ENCODE data around the gene SNCA.

SNCA gene

DNA sequence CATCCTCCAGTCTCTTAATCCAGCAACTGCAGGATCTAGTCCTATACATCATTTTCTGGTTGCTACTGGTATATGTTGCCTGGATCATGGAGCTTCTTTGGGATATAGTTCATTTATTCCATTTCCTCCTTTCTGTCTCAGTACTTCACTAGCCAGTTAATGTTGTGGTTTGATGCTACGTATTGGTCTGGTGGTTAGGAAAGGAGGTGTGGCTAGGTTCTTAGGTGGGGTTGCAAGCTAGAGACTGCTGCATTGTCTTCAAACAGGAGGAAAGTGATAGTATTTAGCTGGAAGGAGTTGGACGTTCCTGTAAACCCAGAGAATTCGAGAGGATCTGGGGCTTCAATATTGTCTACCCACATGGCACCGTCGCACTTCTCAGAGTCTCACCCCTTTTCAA, 129.5 kb downstream of the SNCA start:
- Histone ChIP-seq H3F3A (ENCODE audit: insufficient read depth, low read length) (no peaks in the 10 kb centered on the region), H3K27ac (ENCODE audit: low read depth, low read length, poor library complexity, severe bottlenecking) (no peak overlapping the region), H3K9ac (ENCODE audit: low read length) (no peak overlapping the region), H3K4me3 (ENCODE audit: low read depth, low read length, poor library complexity, severe bottlenecking) (no peak overlapping the region), H3K36me3 (ENCODE audit: insufficient read depth, low read length) (no peaks in the 10 kb centered on the region), H4K20me1 (ENCODE audit: insufficient read depth, low read length) (no peaks in the 10 kb centered on the region), H3K79me2 (ENCODE audit: insufficient read depth, low read length) (no peaks in the 10 kb centered on the region), H3K4me2 (ENCODE audit: low read length) (no peak overlapping the region), H3K9me3 (ENCODE audit: low read length) (no peaks in the 10 kb centered on the region), H3K4me1 (ENCODE audit: insufficient read depth, low read length, severe bottlenecking) (no peaks in the 10 kb centered on the region), H2AFZ (ENCODE audit: low read length) (no peak overlapping the region), H3K27me3 (ENCODE audit: insufficient read depth, low read length) (no peaks in the 10 kb centered on the region), H3K9me2 (ENCODE audit: low read depth, low read length) (no peaks in the 10 kb centered on the region)
- TF ChIP-seq EZH2 (IDR thresholded peaks at IDR 0.05; ENCODE audit: borderline replicate concordance, low read length) = no peak
- TF ChIP-seq, protein P1, sequence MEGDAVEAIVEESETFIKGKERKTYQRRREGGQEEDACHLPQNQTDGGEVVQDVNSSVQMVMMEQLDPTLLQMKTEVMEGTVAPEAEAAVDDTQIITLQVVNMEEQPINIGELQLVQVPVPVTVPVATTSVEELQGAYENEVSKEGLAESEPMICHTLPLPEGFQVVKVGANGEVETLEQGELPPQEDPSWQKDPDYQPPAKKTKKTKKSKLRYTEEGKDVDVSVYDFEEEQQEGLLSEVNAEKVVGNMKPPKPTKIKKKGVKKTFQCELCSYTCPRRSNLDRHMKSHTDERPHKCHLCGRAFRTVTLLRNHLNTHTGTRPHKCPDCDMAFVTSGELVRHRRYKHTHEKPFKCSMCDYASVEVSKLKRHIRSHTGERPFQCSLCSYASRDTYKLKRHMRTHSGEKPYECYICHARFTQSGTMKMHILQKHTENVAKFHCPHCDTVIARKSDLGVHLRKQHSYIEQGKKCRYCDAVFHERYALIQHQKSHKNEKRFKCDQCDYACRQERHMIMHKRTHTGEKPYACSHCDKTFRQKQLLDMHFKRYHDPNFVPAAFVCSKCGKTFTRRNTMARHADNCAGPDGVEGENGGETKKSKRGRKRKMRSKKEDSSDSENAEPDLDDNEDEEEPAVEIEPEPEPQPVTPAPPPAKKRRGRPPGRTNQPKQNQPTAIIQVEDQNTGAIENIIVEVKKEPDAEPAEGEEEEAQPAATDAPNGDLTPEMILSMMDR (IDR thresholded peaks at IDR 0.05; ENCODE audit: low read length) = no peak

- no peaks in the 10 kb centered on the region for H4K20me1 ChIP-seq (ENCODE audit: insufficient read depth, low read length)
- H3K27ac ChIP-seq (ENCODE audit: low read depth, low read length, poor library complexity, severe bottlenecking) = no peak overlapping the region
- H3K9ac ChIP-seq (ENCODE audit: low read length) = no peak overlapping the region
- no peaks in the 10 kb centered on the region for H3K9me2 ChIP-seq (ENCODE audit: low read depth, low read length)
- H3K36me3 ChIP-seq (ENCODE audit: insufficient read depth, low read length) = no peaks in the 10 kb centered on the region
- H3K79me2 ChIP-seq (ENCODE audit: insufficient read depth, low read length) = no peaks in the 10 kb centered on the region
- no peak overlapping the region for H2AFZ ChIP-seq (ENCODE audit: low read length)
- H3K27me3 ChIP-seq (ENCODE audit: insufficient read depth, low read length) = no peaks in the 10 kb centered on the region
- TF ChIP-seq EZH2 (IDR thresholded peaks at IDR 0.05; ENCODE audit: borderline replicate concordance, low read length) = no peak
- TF ChIP-seq, protein P1 (IDR thresholded peaks at IDR 0.05; ENCODE audit: low read length) = no peak
- H3F3A ChIP-seq (ENCODE audit: insufficient read depth, low read length) = no peaks in the 10 kb centered on the region
- no peaks in the 10 kb centered on the region for H3K9me3 ChIP-seq (ENCODE audit: low read length)
- no peak overlapping the region for H3K4me2 ChIP-seq (ENCODE audit: low read length)
- H3K4me3 ChIP-seq (ENCODE audit: low read depth, low read length, poor library complexity, severe bottlenecking) = no peak overlapping the region
- H3K4me1 ChIP-seq (ENCODE audit: insufficient read depth, low read length, severe bottlenecking) = no peaks in the 10 kb centered on the region
These were observed 132.1 kb downstream of the SNCA start for GRCh38 chr4:89704651-89705395.

DNA sequence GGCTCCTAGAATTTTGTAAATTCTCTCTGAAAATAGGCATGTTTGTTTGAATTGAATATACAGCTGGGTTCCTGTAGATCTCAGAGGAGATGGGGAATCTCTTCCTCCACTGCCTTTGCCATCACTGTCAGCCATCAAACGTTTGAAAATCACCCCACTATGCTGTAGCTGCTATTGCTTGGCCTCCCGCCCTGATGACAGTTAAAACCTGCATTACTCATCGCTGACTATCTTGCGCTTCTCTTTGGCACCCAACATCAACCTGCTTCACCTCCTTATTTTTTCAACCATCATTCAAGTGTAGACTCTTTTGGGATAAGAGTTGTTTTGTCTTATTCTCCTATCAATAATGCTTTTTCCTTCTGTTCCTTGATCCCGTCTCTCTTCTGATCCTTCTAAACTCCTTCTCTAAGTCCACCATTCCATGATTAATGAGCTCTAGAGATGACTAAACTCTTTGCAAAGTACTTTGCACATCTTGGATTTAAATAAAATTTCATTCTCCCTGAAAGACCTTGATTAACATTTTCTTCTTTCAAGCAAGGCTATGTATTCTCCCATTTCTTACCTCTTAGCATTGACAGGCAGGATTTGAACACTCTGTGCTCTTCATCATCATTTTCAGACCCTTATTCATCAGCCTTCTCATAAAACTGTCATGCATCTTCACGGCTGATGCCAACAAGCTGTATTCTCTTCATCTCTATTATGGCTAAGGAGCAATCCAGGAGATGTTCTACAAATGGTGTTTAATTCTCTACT, 133.0 kb downstream of the SNCA start:
- H3K4me1 ChIP-seq (ENCODE audit: insufficient read depth, low read length, severe bottlenecking) = no peaks in the 10 kb centered on the region
- H2AFZ ChIP-seq (ENCODE audit: low read length) = no peak overlapping the region
- no peaks in the 10 kb centered on the region for H3F3A ChIP-seq (ENCODE audit: insufficient read depth, low read length)
- H3K4me3 ChIP-seq (ENCODE audit: low read depth, low read length, poor library complexity, severe bottlenecking) = no peak overlapping the region
- H4K20me1 ChIP-seq (ENCODE audit: insufficient read depth, low read length) = no peaks in the 10 kb centered on the region
- no peak overlapping the region for H3K9ac ChIP-seq (ENCODE audit: low read length)
- no peaks in the 10 kb centered on the region for H3K9me3 ChIP-seq (ENCODE audit: low read length)
- no peaks in the 10 kb centered on the region for H3K36me3 ChIP-seq (ENCODE audit: insufficient read depth, low read length)
- no peaks in the 10 kb centered on the region for H3K27me3 ChIP-seq (ENCODE audit: insufficient read depth, low read length)
- no peaks in the 10 kb centered on the region for H3K79me2 ChIP-seq (ENCODE audit: insufficient read depth, low read length)
- H3K9me2 ChIP-seq (ENCODE audit: low read depth, low read length) = no peaks in the 10 kb centered on the region
- no peak overlapping the region for H3K27ac ChIP-seq (ENCODE audit: low read depth, low read length, poor library complexity, severe bottlenecking)
- TF ChIP-seq EZH2 (IDR thresholded peaks at IDR 0.05; ENCODE audit: borderline replicate concordance, low read length) = no peak
- TF ChIP-seq, protein P1 (IDR thresholded peaks at IDR 0.05; ENCODE audit: low read length) = no peak
- H3K4me2 ChIP-seq (ENCODE audit: low read length) = no peak overlapping the region
